Endothelial cell of umbilical vein (primary cell): Measurements from ENCODE around the gene FRS2. TPM values are rescaled to one million over a fixed set of nuclear protein-coding genes. Genes with fewer than 3 reads are reported as not detected.

ENCODE experiments used
- BruUV-seq: library from RNA; stranded (reverse); fragments of 400-500 nt; replicated peaks from 2 replicates; lab custom pipeline; 2021; lab: Mats Ljungman, UMichigan
- CTCF ChIA-PET: fragments of 300-600, 350-600 bp; sonication (Branson Sonifier 250); formaldehyde crosslinking; loops from one replicate; lab custom pipeline; 2021; ENCODE audit warnings: antibody characterized with exemption, inconsistent platforms; lab: Charles Lee
- POLR2A ChIA-PET: fragments of 300-600, 350-600 bp; sonication (Branson Sonifier 250); formaldehyde crosslinking; loops from one replicate; lab custom pipeline; 2021; ENCODE audit warnings: antibody characterized with exemption, inconsistent platforms; lab: Charles Lee
- DNase-seq: peaks from one replicate; pipeline ENCODE4 v3.0.0-alpha.2; 2011; ENCODE audit warnings: low read depth, low spot score
- FAIRE-seq: peaks from 2 replicates; lab custom pipeline; 2011; peaks lifted over from hg19 to GRCh38; lab: Jason Lieb, UNC
- H2AFZ ChIP-seq: 2 replicates; pipeline ENCODE4 v1.6.0; 2012; ENCODE audit warnings: low read depth, low read length, control low read depth, inconsistent platforms
- H3K27ac ChIP-seq: 2 replicates; pipeline ENCODE4 v1.5.1; 2011; ENCODE audit warnings: low read depth, mild to moderate bottlenecking, control low read depth, low read length, moderate library complexity; ENCODE audit not compliant: insufficient read depth
- H3K27me3 ChIP-seq, 2 experiments: 2 replicates each; pipeline versions ENCODE4 v1.6.0 to v1.6.1; 2011; ENCODE audit warnings: low read length in 2 of 2, mixed read lengths in 1 of 2; ENCODE audit not compliant: control insufficient read depth in 2 of 2, insufficient read depth in 2 of 2
- H3K36me3 ChIP-seq, 2 experiments: 2 replicates in 1 of 2; 3 replicates in 1 of 2; pipeline ENCODE4 v1.5.1; 2011; ENCODE audit warnings: low read length in 2 of 2, mild to moderate bottlenecking in 1 of 2, moderate library complexity in 1 of 2; ENCODE audit not compliant: control insufficient read depth in 2 of 2, insufficient read depth in 2 of 2; ENCODE audit errors: extremely low read depth in 1 of 2
- H3K4me1 ChIP-seq: 3 replicates; pipeline ENCODE4 v1.5.1; 2011; ENCODE audit warnings: mild to moderate bottlenecking, low read length; ENCODE audit not compliant: control insufficient read depth, insufficient read depth; ENCODE audit errors: extremely low read depth
- H3K4me2 ChIP-seq: 2 replicates; pipeline ENCODE4 v1.6.1; 2011; ENCODE audit warnings: low read length, control low read depth, mixed read lengths; ENCODE audit not compliant: insufficient read depth
- H3K4me3 ChIP-seq, 3 experiments: fragments of 200-600 bp in 1 of 3; sonication (generic), shearing (Covaris generic) in 1 of 3; replicated peaks in 1 of 3; 2 replicates each; pipeline ENCODE4 v1.5.1; 2011 to 2016; ENCODE audit warnings: control low read depth in 3 of 3, low read length in 3 of 3, mild to moderate bottlenecking in 2 of 3, inconsistent platforms in 1 of 3, low read depth in 1 of 3, moderate library complexity in 1 of 3; ENCODE audit not compliant: insufficient read depth in 1 of 3
- H3K79me2 ChIP-seq: 2 replicates; pipeline ENCODE4 v1.6.0; 2012; ENCODE audit warnings: low read length, inconsistent platforms; ENCODE audit not compliant: control insufficient read depth, insufficient read depth
- H3K9ac ChIP-seq: replicated peaks from 2 replicates; pipeline ENCODE3; 2011; ENCODE audit warnings: low read length, control low read depth; ENCODE audit not compliant: insufficient read depth; ENCODE audit errors: extremely low read depth
- H3K9me1 ChIP-seq: replicated peaks from 3 replicates; pipeline ENCODE4 v1.6.0; 2011; ENCODE audit warnings: mild to moderate bottlenecking, low read length; ENCODE audit not compliant: control insufficient read depth, insufficient read depth; ENCODE audit errors: extremely low read depth
- H3K9me3 ChIP-seq: replicated peaks from 2 replicates; pipeline ENCODE4 v1.5.1; 2012; ENCODE audit warnings: low read length, inconsistent platforms; ENCODE audit not compliant: control insufficient read depth, insufficient read depth
- H4K20me1 ChIP-seq: replicated peaks from 2 replicates; pipeline ENCODE3; 2011; ENCODE audit warnings: mild to moderate bottlenecking, low read length; ENCODE audit not compliant: control insufficient read depth, insufficient read depth; ENCODE audit errors: extremely low read depth
- EZH2 ChIP-seq: IDR thresholded peaks from 2 replicates; pipeline ENCODE4 v1.6.1; 2012; ENCODE audit warnings: borderline replicate concordance, low read depth, mild to moderate bottlenecking, moderate library complexity, low read length, inconsistent platforms; ENCODE audit not compliant: severe bottlenecking
- FOS ChIP-seq: IDR thresholded peaks from 2 replicates; pipeline ENCODE4 v1.6.1; 2011; ENCODE audit warnings: mild to moderate bottlenecking, low read length, moderate library complexity, borderline replicate concordance; ENCODE audit not compliant: insufficient read depth
- GATA2 ChIP-seq: IDR thresholded peaks from 2 replicates; pipeline ENCODE4 v1.7.0; 2011; ENCODE audit warnings: low read depth, mild to moderate bottlenecking, moderate library complexity, mixed read lengths, low read length; ENCODE audit not compliant: insufficient read length, insufficient read depth
- JUN ChIP-seq: IDR thresholded peaks from 2 replicates; pipeline ENCODE4 v1.6.1; 2011; ENCODE audit warnings: borderline replicate concordance, low read depth; ENCODE audit not compliant: insufficient read length, insufficient read depth
- MYC ChIP-seq: IDR thresholded peaks from one replicate; pipeline ENCODE4 v1.6.1; 2011; ENCODE audit warnings: mild to moderate bottlenecking, low read depth, low read length
- POLR2A ChIP-seq: IDR thresholded peaks from 2 replicates; pipeline ENCODE4 v1.6.1; 2012; ENCODE audit warnings: low read depth, mild to moderate bottlenecking, control low read depth, low read length
- POLR2AphosphoS5 ChIP-seq: IDR thresholded peaks from 2 replicates; pipeline ENCODE4 v1.6.1; 2012; ENCODE audit warnings: low read depth, mild to moderate bottlenecking, control low read depth, low read length, moderate library complexity; ENCODE audit not compliant: insufficient read depth
- dilution Hi-C: fragments of 300-500 bp; cut with MboI; formaldehyde crosslinking; loops from one replicate; pipeline ENCODE4 v1.15.0; 2019; ENCODE audit warnings: low sequenced_read_pairs; ENCODE audit not compliant: extremely low pct_ligation_motif_present
- intact Hi-C: fragments of 100-400 bp; cut with micrococcal nuclease; formaldehyde crosslinking; loops from one replicate; pipeline ENCODE4 v1.10.0; 2022
- polyA plus RNA-seq, 4 experiments: library from polyadenylated mRNA; depleted of rRNA in 3 of 4; stranded (reverse) in 3 of 4; unstranded in 1 of 4; fragments of >200 nt; gene quantifications; 2 replicates each; pipeline versions ENCODE4 v1.2.1 to v1.2.3, GENCODE V29; 2011 to 2012; ENCODE audit warnings: missing spikeins in 1 of 4
- total RNA-seq: library from RNA; stranded (reverse); gene quantifications from 2 replicates; pipeline ENCODE4 v1.2.3, GENCODE V29; 2021
- TF ChIP-seq, protein P1 (sequence below): IDR thresholded peaks from 2 replicates; pipeline ENCODE4 v1.6.1; 2011; ENCODE audit not compliant: insufficient read depth, insufficient read length
- TF ChIP-seq, protein P2 (sequence below), 2 donors: IDR thresholded peaks; 1 replicate in 1 of 2; 2 replicates in 1 of 2; pipeline ENCODE4 v1.5.1; 2011; ENCODE audit warnings: low read length in 2 of 2, mild to moderate bottlenecking in 2 of 2, moderate library complexity in 2 of 2, control low read depth in 1 of 2, inconsistent platforms in 1 of 2, low read depth in 1 of 2; ENCODE audit not compliant: insufficient read depth in 1 of 2; ENCODE audit errors: extremely low read depth in 1 of 2

The FRS2 gene
- total and polyA plus RNA-seq, 2 donors (not counting 3 experiments of a cell fraction or from before 2014, with no cell fraction given), result 6.3 to 15.5 TPM

- no peaks in the 10 kb centered on the region for H3K36me3 ChIP-seq
- intact Hi-C loops, result no loop called here
Observed at GRCh38 chr12:69476276-69477017, 6.3 kb downstream of the FRS2 start.

DNA sequence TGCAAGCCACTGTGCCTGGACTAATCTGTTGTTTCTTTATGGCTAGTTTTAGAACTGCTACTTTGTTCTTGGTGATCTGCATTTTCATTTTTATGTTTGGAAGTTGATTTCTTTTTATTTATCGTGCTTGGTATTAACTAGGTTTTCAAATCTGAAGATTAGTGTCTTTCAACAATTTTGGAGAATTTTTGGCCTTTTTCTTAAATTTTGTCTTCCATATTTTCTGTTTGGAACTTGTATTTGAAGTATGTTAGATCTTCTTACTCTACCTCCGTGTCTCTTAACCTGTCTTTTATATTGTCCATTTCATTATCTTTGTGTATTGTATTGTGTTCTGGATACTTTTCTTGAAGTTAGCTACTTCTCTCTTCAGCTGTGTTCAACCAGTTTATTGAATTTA lies 9.5 kb downstream of the FRS2 start:
- no peak for DNase-seq
- no peaks in the 10 kb centered on the region for H3K9me1 ChIP-seq
- no peaks in the 10 kb centered on the region for H3K27me3 ChIP-seq
- peaks cover 84% of the 10 kb centered on the region for H3K79me2 ChIP-seq
- no peak for TF ChIP-seq JUN
- TF ChIP-seq EZH2, result no peak
- TF ChIP-seq MYC, result no peak
- TF ChIP-seq, protein P1, sequence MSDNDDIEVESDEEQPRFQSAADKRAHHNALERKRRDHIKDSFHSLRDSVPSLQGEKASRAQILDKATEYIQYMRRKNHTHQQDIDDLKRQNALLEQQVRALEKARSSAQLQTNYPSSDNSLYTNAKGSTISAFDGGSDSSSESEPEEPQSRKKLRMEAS, result no peak
- no peak for TF ChIP-seq POLR2A
- TF ChIP-seq, protein P2, sequence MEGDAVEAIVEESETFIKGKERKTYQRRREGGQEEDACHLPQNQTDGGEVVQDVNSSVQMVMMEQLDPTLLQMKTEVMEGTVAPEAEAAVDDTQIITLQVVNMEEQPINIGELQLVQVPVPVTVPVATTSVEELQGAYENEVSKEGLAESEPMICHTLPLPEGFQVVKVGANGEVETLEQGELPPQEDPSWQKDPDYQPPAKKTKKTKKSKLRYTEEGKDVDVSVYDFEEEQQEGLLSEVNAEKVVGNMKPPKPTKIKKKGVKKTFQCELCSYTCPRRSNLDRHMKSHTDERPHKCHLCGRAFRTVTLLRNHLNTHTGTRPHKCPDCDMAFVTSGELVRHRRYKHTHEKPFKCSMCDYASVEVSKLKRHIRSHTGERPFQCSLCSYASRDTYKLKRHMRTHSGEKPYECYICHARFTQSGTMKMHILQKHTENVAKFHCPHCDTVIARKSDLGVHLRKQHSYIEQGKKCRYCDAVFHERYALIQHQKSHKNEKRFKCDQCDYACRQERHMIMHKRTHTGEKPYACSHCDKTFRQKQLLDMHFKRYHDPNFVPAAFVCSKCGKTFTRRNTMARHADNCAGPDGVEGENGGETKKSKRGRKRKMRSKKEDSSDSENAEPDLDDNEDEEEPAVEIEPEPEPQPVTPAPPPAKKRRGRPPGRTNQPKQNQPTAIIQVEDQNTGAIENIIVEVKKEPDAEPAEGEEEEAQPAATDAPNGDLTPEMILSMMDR (IDR thresholded peaks at IDR 0.05; ENCODE audit: extremely low read depth in 1 of 2, insufficient read depth in 1 of 2, low read depth in 1 of 2, low read length in 2 of 2), result no peak
- TF ChIP-seq FOS, result no peak
- TF ChIP-seq POLR2AphosphoS5, result no peak
- TF ChIP-seq GATA2, result no peak
- H3K4me3 ChIP-seq, result no peak overlapping the region
- intact Hi-C loops, result no loop called here
- H3K36me3 ChIP-seq, result no peaks in the 10 kb centered on the region
- POLR2A ChIA-PET, result no interaction called here
- no peak for FAIRE-seq
- H3K9me3 ChIP-seq, result no peaks in the 10 kb centered on the region
- H3K9ac ChIP-seq, result no peak overlapping the region
- BruUV-seq, result no TSS peak
- H3K4me2 ChIP-seq, result no peak overlapping the region
- peaks cover 7% of the 10 kb centered on the region for H3K4me1 ChIP-seq
- H3K27ac ChIP-seq, result no peak overlapping the region
- dilution Hi-C loops, result no loop called here
- CTCF ChIA-PET, result no interaction called here
- peaks cover 18% of the 10 kb centered on the region for H4K20me1 ChIP-seq
- no peak overlapping the region for H2AFZ ChIP-seq

More at GRCh38 chr12:69476276-69477017, 6.3 kb downstream of the FRS2 start:
- no peaks in the 10 kb centered on the region for H3K9me1 ChIP-seq
- TF ChIP-seq, protein P2 (IDR thresholded peaks at IDR 0.05; ENCODE audit: extremely low read depth in 1 of 2, insufficient read depth in 1 of 2, low read depth in 1 of 2, low read length in 2 of 2), result no peak
- TF ChIP-seq FOS (no peak), GATA2 (no peak), POLR2A (no peak)
- peaks cover 89% of the 10 kb centered on the region for H3K79me2 ChIP-seq
- FAIRE-seq, result no peak
- DNase-seq, result no peak
- H4K20me1 ChIP-seq, result peaks cover 19% of the 10 kb centered on the region
- peaks cover 6% of the 10 kb centered on the region for H3K4me1 ChIP-seq
- no TSS peak for BruUV-seq
- ChIA-PET CTCF (interaction anchor here (0.7 to 3.6 kb wide), 3 partner anchors 17 to 94 kb away, joined by 3 to 9 read pairs (median 5); no protein-coding TSS in a partner anchor), POLR2A (no interaction called here)
- H3K27ac ChIP-seq, result no peak overlapping the region
- dilution Hi-C loops, result no loop called here
- no peak overlapping the region for H3K4me3 ChIP-seq
- no peaks in the 10 kb centered on the region for H3K27me3 ChIP-seq
- no peak overlapping the region for H2AFZ ChIP-seq
- no peak overlapping the region for H3K4me2 ChIP-seq
- H3K9ac ChIP-seq, result no peak overlapping the region
- H3K9me3 ChIP-seq, result no peaks in the 10 kb centered on the region
